GM12875 (cell line): ENCODE results near the gene PTGER1.

Experiments
- H3K4me3 ChIP-seq: one replicate; pipeline ENCODE4 v1.5.1; 2011; ENCODE audit warnings: low read depth, low read length, control low read depth
- CTCF ChIP-seq: IDR thresholded peaks from 2 replicates; pipeline ENCODE4 v1.5.1; 2011; ENCODE audit warnings: low read depth, mild to moderate bottlenecking, control low read depth, inconsistent platforms, low read length, moderate library complexity, borderline replicate concordance; ENCODE audit not compliant: insufficient read depth

The PTGER1 gene

GRCh38 chr19:14516746-14517438 lies 41.7 kb upstream of the PTGER1 start:
- TF ChIP-seq CTCF = no peak
- peak overlapping the region; percentile 73 for H3K4me3 ChIP-seq

- TF ChIP-seq CTCF = no peak
- no peak overlapping the region for H3K4me3 ChIP-seq
These were observed 40.9 kb upstream of the PTGER1 start for GRCh38 chr19:14516048-14516534.

GRCh38 chr19:14515501-14516047 lies 40.4 kb upstream of the PTGER1 start:
- H3K4me3 ChIP-seq = no peak overlapping the region
- TF ChIP-seq CTCF = no peak

- H3K4me3 ChIP-seq = no peak overlapping the region
These were observed 39.2 kb upstream of the PTGER1 start for GRCh38 chr19:14514215-14514863.

GRCh38 chr19:14512406-14512961 lies 37.3 kb upstream of the PTGER1 start:
- no peak for TF ChIP-seq CTCF
- H3K4me3 ChIP-seq = no peak overlapping the region

More at GRCh38 chr19:14514215-14514863, 39.2 kb upstream of the PTGER1 start:
- TF ChIP-seq CTCF = no peak

GRCh38 chr19:14511229-14511593 lies 36.1 kb upstream of the PTGER1 start:
- TF ChIP-seq CTCF = no peak
- H3K4me3 ChIP-seq = no peak overlapping the region
